ENCODE measurements around the gene UCP2.

GRCh38 chr11:73963861-73964260 is 18.8 kb downstream of the UCP2 start:
- TF ChIP-seq ZNF687 (IDR thresholded peaks at IDR 0.05): no peak
- no peak for TF ChIP-seq RCOR1 (conservative IDR thresholded peaks at IDR 0.05; ENCODE audit: low read depth, low read length)
- TF ChIP-seq NFXL1 (IDR thresholded peaks at IDR 0.05; ENCODE audit: borderline replicate concordance): no peak
- no peak for TF ChIP-seq CTCF (IDR thresholded peaks at IDR 0.05 in 2 of 3, conservative IDR thresholded peaks at IDR 0.05 in 1 of 3; ENCODE audit: control insufficient read depth in 2 of 3, extremely low read depth in 1 of 3, insufficient read depth in 1 of 3, low read depth in 3 of 3, low read length in 3 of 3)

All from GM12878 (cell line).